ENCODE measurements around the gene GFOD2.
"Not testable (repeated sequence)": the region's sequence is repeated elsewhere in the genome, so short reads cannot be mapped to it uniquely, and the experiment has no call there.

DNA sequence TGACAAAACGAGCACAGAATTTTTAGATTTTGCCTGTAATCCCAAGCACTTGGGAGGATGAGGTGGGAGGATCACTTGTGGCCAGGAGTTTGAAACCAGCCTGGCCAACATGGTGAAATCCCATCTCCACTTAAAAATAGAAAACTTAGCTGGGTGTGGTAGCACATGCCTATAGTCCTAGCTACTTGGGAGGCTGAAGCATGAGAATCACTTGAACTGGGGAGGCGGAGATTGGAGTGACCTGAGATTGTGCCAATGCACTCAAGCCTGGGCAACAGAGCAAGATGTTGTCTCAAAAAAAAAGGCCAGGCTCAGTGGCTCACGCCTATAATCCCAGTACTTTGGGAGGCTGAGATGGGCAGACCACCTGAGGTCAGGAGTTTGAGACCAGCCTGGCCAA is 32.2 kb upstream of the GFOD2 start:
- TF ChIP-seq, protein P1, sequence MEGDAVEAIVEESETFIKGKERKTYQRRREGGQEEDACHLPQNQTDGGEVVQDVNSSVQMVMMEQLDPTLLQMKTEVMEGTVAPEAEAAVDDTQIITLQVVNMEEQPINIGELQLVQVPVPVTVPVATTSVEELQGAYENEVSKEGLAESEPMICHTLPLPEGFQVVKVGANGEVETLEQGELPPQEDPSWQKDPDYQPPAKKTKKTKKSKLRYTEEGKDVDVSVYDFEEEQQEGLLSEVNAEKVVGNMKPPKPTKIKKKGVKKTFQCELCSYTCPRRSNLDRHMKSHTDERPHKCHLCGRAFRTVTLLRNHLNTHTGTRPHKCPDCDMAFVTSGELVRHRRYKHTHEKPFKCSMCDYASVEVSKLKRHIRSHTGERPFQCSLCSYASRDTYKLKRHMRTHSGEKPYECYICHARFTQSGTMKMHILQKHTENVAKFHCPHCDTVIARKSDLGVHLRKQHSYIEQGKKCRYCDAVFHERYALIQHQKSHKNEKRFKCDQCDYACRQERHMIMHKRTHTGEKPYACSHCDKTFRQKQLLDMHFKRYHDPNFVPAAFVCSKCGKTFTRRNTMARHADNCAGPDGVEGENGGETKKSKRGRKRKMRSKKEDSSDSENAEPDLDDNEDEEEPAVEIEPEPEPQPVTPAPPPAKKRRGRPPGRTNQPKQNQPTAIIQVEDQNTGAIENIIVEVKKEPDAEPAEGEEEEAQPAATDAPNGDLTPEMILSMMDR (IDR thresholded peaks at IDR 0.05; ENCODE audit: low read depth, low read length): not testable (repeated sequence)
- TF ChIP-seq EZH2phosphoT487 (IDR thresholded peaks at IDR 0.05; ENCODE audit: low read depth): not testable (repeated sequence)

All from OCI-LY3 (cell line).